RPMI7951 (cell line): ENCODE measurements around the gene RETREG2. TPM values are rescaled to one million over a fixed set of nuclear protein-coding genes. Genes with fewer than 3 reads are reported as not detected.
A peak's percentile ranks its signal among the peaks of the same experiment; 100 is the strongest.

Source experiments
- DNase-seq: peaks from one replicate; pipeline ENCODE4 v3.0.0-alpha.2; 2012; ENCODE audit warnings: low read depth
- total RNA-seq: library from RNA; depleted of rRNA; stranded (reverse); fragments of >200 nt; shearing (Covaris generic); gene quantifications from 2 replicates; pipeline ENCODE4 v1.2.3, GENCODE V29; 2014; rRNA removed

Gene RETREG2
- 63.2 and 67.8 TPM in 2 replicates for total RNA-seq

- DNase-seq: peak; percentile 87
Observed at GRCh38 chr2:219177552-219178376, at the start of gene RETREG2. TSS of gene RETREG2 (plus strand) at chr2:219178275. CDS start at chr2:219178353, 78 bp downstream.

- no peak for DNase-seq
Observed at GRCh38 chr2:219128396-219128795, 49.7 kb upstream of the RETREG2 start.

- DNase-seq: no peak
Observed at GRCh38 chr2:219129589-219129988, 48.5 kb upstream of the RETREG2 start.

GRCh38 chr2:219131327-219131726 lies 46.7 kb upstream of the RETREG2 start:
- no peak for DNase-seq

GRCh38 chr2:219131744-219132143 lies 46.3 kb upstream of the RETREG2 start:
- DNase-seq: no peak

- DNase-seq: peak; percentile 19
Observed at GRCh38 chr2:219133976-219134375, 44.1 kb upstream of the RETREG2 start.

GRCh38 chr2:219140722-219141121 lies 37.4 kb upstream of the RETREG2 start:
- DNase-seq: no peak

- DNase-seq: peak; percentile 99
Observed at GRCh38 chr2:219142329-219142728, 35.7 kb upstream of the RETREG2 start.

- no peak for DNase-seq
Observed at GRCh38 chr2:219149667-219150066, 28.4 kb upstream of the RETREG2 start.

- peak; percentile 74 for DNase-seq
Observed at GRCh38 chr2:219155054-219155644, 22.9 kb upstream of the RETREG2 start.

GRCh38 chr2:219157396-219157795 lies 20.7 kb upstream of the RETREG2 start:
- DNase-seq: no peak

- no peak for DNase-seq
Observed at GRCh38 chr2:219158025-219158424, 20.1 kb upstream of the RETREG2 start.

GRCh38 chr2:219158586-219158985 lies 19.5 kb upstream of the RETREG2 start:
- DNase-seq: no peak

- DNase-seq: peak; percentile 26
Observed at GRCh38 chr2:219159771-219160185, 18.3 kb upstream of the RETREG2 start.

GRCh38 chr2:219160186-219161017 lies 17.7 kb upstream of the RETREG2 start, which contains the start of gene NHEJ1:
TSS of gene NHEJ1 (minus strand) at chr2:219160815. CDS start at chr2:219158362, 2,453 bp downstream.
- peak; percentile 93 for DNase-seq

- no peak for DNase-seq
Observed at GRCh38 chr2:219161097-219161496, 17.0 kb upstream of the RETREG2 start.

- DNase-seq: no peak
Observed at GRCh38 chr2:219163156-219163555, 14.9 kb upstream of the RETREG2 start.

- DNase-seq: no peak
Observed at GRCh38 chr2:219165058-219165911, 12.8 kb upstream of the RETREG2 start.

GRCh38 chr2:219167997-219168396 lies 10.1 kb upstream of the RETREG2 start:
- DNase-seq: no peak

GRCh38 chr2:219168526-219168925 lies 9.5 kb upstream of the RETREG2 start:
- peak; percentile 31 for DNase-seq

- DNase-seq: no peak
Observed at GRCh38 chr2:219168932-219169331, 9.1 kb upstream of the RETREG2 start.
